GM19035 (cell line): ENCODE data around the gene RHPN2.

Experiments
- ATAC-seq: cut with Tn5 transposase; IDR thresholded peaks from one replicate; pipeline ENCODE4 v1.9.1; 2021; ENCODE audit not compliant: unreplicated experiment

Gene RHPN2

GRCh38 chr19:33064792-33065550 is at the start of gene RHPN2:
RHPN2 (minus strand) TSS chr19:33064888; CDS start chr19:33064852, 36 bp downstream.
- peak; percentile 57 for ATAC-seq

GRCh38 chr19:33114312-33114711 is 49.6 kb upstream of the RHPN2 start:
- no peak for ATAC-seq

GRCh38 chr19:33111587-33111986 is 46.9 kb upstream of the RHPN2 start:
- ATAC-seq: no peak

DNA sequence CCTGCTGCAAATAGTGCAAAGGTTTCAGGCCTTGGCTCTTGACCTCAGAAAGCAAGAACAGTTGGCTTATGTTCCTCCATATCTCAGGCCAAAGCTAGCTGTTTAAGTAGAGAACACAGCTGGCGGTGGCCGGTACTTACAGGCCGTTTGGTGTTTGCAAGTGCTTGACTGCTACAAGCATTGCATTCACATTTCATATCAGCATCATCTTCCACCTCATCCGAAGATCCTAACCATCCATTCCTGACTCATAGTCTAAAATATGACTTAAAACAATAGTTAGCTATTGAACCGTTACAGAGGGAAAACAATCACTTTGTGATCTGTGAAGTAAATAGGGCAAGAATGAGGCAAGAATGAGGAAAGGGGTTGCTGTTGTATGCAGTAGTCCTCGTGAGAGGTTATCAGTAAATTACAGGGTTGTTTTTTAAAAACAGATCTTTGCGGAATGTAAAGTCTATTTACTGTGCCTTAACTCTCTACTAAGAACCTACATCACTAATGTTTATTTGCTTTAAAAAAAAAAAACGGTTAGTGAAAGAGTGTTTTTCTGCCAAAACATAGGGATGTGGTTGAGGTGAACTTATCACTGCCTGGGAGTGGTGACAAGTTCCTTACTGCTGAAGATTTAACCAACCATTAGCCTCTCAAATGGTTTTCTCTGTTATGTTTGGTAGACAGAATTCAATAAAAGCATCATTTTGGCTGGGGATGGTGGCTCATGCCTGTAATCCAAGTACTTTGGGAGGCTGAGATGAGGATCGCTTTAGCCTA is 45.6 kb upstream of the RHPN2 start:
- no peak for ATAC-seq

DNA sequence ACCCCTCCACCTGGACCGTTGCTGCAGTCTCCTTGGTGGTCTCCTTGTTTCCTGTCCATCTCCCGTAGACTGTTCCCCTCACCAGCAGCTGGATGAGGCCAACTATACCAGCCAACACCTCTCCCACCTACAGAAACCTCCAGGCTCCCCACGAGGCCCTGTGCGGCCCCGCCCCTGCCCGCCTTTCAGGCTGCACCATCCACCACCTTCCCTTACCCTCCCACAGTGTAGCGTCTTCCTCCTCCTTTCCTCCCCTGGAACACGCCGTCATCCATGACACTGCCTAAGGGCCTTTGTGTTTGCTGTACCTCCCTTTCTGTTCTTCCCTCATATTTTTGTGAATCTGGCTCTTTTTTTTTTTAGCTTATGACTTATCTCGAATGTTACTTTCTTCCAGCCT is 43.5 kb upstream of the RHPN2 start:
- no peak for ATAC-seq

DNA sequence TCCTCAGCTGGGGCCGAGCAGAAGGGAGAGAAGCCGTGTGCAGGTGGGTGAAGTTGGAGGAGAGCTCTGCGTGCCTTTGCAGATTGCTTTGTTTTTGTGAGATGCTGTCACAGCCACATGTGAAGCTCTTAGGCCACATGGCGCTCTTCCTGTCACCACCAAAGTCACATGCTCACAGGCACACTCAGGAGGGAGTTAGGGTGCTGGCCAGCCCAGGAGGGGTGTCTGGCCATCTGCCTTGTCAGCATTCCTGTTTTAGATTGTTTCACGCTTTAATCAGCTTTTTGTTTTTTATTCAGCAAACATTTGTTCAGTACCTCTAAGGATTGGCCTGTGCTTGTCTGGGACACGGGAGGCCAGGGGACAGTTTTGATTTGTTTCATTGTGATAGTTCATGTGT is 38.2 kb upstream of the RHPN2 start:
- ATAC-seq: no peak

DNA sequence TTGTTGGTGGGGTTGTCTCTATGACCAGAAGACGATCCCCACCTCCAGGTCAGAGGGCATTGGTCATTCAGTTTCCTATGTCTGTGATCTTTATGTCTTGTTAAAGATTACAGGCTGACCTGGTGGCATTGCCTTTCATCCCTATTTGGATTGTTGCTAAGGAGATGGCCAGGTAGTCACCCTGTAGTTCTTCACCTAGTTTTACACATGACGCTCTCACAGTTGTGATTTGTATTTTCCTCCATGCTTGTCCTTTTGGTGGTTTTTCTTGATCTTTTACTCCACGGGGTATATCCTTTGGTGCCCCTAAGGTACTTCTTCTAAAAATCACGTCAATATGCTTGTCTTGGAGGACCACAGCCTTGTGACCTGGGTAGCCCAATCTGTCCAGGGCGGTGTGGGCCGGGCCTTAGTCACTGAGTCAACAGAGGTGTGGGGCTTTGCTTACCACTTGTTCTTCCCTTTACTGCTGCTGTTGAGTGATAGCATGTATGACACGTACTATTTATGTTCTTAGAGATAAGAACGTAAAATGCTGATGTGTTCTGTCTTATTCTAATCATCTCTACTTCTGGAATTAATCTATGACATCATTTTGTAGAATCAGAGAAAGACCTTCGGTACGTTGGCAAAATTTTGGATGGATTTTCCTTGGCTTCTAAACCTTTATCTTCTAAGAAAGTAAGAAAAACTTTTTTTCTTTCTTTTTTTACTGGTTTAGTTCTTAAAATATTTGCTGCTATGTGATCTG is 36.4 kb upstream of the RHPN2 start:
- no peak for ATAC-seq

GRCh38 chr19:33098055-33098534 is 33.4 kb upstream of the RHPN2 start:
- ATAC-seq: no peak

- ATAC-seq: no peak
Measured at GRCh38 chr19:33096005-33096404, 31.3 kb upstream of the RHPN2 start.

DNA sequence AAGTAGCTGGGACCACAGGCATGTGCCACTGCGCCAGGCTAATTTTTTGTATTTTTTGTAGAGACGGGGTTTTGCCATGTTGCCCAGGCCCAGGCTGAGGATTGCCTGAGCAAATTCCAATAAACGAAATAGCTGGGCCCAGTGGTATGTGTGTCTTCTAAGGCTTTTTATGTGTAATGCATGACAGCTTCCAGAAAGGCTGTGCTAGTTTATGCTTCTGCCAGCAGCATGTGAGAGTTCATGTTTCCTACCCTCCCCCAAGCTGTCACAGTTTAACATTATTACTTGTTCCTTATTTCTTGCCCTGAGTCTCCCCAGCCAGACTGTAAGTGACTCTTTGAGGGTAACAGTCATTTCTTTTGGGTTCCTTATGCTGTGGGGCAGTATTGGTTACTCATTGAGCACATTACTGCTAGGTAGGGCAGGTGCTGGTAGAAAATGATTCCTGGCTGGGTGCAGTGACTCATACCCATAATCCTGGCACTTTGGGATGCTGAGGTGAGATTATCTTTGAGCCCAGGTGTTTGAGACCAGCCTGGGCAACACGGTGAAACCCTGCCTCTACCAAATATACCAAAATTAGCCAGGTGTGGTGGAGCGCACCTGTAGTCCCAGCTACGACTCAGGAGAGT is 29.9 kb upstream of the RHPN2 start:
- ATAC-seq: no peak

DNA sequence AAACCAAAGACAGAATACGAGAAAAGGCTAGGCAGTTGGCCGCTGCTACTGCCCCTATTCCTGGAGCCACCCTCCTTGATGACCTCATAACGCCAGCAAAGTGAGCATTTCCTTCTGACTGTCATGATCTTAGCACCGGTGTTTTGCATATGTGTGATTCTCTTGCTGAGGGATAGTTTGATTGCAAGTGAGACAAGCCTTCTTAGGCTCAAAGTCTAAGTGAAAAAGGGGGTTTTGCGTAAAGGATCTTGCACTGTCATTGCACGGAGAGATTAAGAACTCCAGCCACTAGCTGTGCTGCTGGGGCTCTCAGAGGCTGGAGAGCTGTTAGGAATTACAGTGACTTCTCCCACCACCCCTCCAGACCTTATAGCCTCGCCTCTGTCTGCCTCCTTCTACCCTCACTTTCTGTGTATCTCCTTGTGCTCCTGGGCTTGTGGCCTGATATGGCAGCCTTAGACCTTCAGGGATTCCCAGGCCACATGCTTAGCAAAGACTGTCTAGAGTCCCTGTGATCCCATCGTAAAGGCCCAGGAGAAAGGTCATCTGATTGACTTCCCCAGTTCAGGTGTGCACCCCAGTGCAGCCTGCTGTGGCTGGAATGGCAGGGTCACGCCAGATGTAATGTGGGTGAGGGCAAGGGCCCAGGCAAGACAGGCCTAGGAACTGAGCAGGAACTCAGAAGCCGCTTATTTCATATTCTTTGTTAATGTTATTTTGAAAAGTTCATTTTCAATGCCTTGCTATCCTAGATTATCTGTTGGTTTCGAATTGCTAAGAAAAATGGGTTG is 28.9 kb upstream of the RHPN2 start:
- ATAC-seq: no peak

- no peak for ATAC-seq
Measured at GRCh38 chr19:33090179-33090578, 25.5 kb upstream of the RHPN2 start.

DNA sequence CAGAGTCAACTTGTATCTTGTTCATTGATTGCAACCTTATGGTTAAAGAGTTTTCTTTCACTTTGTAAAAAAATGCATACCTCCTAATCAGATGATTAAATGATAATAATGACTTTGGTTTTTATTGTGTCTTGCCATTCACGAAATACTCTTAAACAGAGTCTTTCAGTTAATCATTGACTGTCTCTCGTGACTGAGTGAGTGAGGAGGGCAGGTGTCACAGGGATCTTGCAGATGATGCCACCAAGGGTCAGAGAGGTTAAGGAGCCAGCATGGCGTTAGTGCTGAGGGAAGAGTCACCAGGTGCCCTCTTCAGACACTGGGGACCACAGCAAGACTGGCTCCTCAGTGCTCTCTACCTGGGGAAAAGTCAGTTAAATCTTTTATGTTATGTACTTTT is 24.3 kb upstream of the RHPN2 start:
- ATAC-seq: no peak

GRCh38 chr19:33086955-33087354 is 22.3 kb upstream of the RHPN2 start:
- no peak for ATAC-seq

- ATAC-seq: no peak
Measured at GRCh38 chr19:33085570-33086128, 21.0 kb upstream of the RHPN2 start.

- peak; percentile 92 for ATAC-seq
Measured at GRCh38 chr19:33080761-33081681, 16.3 kb upstream of the RHPN2 start, which contains the start of gene GPATCH1. GPATCH1 (plus strand) TSS chr19:33081181; CDS start chr19:33081194, 13 bp downstream.

DNA sequence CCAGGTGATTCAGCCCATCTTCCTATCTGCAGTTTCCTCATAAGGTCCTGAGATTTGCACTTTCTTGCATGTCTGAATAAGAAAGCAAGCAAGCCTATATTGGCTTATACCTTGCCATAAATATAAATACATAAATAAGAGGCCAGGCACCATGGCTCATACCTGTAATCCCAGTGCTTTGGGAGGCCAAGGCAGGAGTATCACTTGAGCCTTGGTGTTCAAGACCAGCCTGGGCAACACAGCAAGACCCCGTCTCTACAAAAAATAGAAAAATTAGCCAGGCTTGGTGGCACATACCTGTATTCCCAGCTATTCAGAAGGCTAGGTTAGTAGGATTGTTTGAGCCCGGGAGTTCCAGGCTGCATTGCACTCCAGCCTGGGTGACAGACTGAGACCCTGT is 10.8 kb upstream of the RHPN2 start:
- ATAC-seq: no peak

DNA sequence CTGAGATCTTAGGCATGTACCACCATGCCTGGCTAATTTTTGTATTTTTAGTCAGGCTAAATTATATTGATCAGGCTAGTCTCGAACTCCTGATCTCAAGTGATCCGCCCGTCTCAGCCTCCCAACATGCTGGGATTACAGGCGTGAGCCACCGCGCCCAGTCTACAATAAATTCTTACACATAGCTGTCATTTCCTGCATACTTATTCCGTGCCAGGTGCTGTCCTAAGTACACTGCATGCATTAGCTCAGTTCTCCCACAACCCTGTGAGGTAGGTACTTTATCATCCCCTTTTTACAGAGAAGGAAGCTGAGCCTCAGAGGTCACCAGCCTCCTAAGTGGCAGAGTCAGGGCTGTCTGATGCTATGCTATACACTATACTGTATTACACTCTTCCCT is 7.2 kb upstream of the RHPN2 start:
- no peak for ATAC-seq

- ATAC-seq: no peak
Measured at GRCh38 chr19:33067121-33067520, 2.4 kb upstream of the RHPN2 start.
